ENCODE results near the gene AGAP3.

DNA sequence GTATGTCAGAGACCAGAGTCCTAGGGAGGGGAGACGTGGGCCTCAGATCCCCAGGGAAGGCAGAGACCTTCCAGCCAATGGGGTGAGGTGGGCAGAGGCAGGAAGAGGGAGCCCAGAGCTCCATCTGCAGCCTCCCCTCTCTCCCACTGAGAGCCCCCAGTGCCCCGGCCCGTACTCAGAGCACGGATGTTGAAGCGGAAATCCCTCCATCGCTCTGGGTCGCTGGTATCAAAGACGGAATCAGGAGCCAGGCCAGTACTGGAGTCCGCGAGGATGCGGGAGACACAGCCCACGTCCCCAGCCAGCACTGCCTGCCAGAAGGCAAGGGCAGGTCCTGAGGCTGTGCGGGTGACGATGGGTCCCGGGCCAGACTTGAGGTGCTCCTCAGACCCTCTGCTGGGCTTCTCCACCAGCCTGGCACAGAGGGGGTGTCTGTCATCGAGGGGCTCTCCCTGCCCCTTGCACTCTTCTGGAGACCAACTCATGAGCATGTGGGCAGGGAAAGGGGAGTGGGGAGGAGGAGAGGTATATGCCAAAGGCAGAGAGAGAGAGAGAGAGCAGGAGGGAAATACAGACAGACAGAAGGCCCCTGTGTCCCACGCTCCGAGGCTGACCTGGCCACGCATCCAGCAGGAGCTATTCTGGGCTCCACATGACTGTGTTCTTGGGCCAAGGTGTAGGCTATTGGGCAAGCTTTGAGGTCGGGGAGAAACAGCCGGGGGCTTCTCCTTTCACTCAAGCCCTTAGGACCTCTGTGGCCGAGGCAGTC is 100.5 kb downstream of the AGAP3 start, which contains the start of gene ASB10:
- TF ChIP-seq TAF1 (IDR thresholded peaks at IDR 0.05; ENCODE audit: low read depth, low read length) (no peak), POLR2A (IDR thresholded peaks at IDR 0.05; ENCODE audit: low read depth, low read length) (no peak)

All from GM12891 (cell line).